Esophagus muscularis mucosa (tissue), 3 donors: ENCODE measurements around the gene HOXD4.

ENCODE experiments used
- CTCF ChIP-seq, 3 experiments: fragments of 200-600 bp in 2 of 3; fragments of 450-650 bp in 1 of 3; sonication (generic) in 2 of 3; IDR thresholded peaks; one replicate each; pipeline ENCODE4 v1.5.1; 2017 to 2019; ENCODE audit warnings: antibody characterized with exemption in 3 of 3, mild to moderate bottlenecking in 2 of 3, moderate library complexity in 1 of 3
- POLR2AphosphoS5 ChIP-seq, 2 donors: sonication (generic); formaldehyde crosslinking; IDR thresholded peaks; one replicate each; pipeline ENCODE4 v1.6.1; 2017; ENCODE audit warnings: antibody characterized with exemption in 2 of 2

- no peak for TF ChIP-seq CTCF (IDR thresholded peaks at IDR 0.05)
- TF ChIP-seq POLR2AphosphoS5 (IDR thresholded peaks at IDR 0.05): no peak
Observed at GRCh38 chr2:176164201-176164600, 12.9 kb downstream of the HOXD4 start.
